Endothelial cell of umbilical vein (primary cell): Measurements from ENCODE around the gene SLC30A2. TPM values are rescaled to one million over a fixed set of nuclear protein-coding genes. Genes with fewer than 3 reads are reported as not detected.

ENCODE experiments used
- BruUV-seq: library from RNA; stranded (reverse); fragments of 400-500 nt; replicated peaks from 2 replicates; lab custom pipeline; 2021; lab: Mats Ljungman, UMichigan
- CTCF ChIA-PET: fragments of 300-600, 350-600 bp; sonication (Branson Sonifier 250); formaldehyde crosslinking; loops from one replicate; lab custom pipeline; 2021; ENCODE audit warnings: antibody characterized with exemption, inconsistent platforms; lab: Charles Lee
- POLR2A ChIA-PET: fragments of 300-600, 350-600 bp; sonication (Branson Sonifier 250); formaldehyde crosslinking; loops from one replicate; lab custom pipeline; 2021; ENCODE audit warnings: antibody characterized with exemption, inconsistent platforms; lab: Charles Lee
- DNase-seq: peaks from one replicate; pipeline ENCODE4 v3.0.0-alpha.2; 2011; ENCODE audit warnings: low read depth, low spot score
- FAIRE-seq: peaks from 2 replicates; lab custom pipeline; 2011; peaks lifted over from hg19 to GRCh38; lab: Jason Lieb, UNC
- H2AFZ ChIP-seq: 2 replicates; pipeline ENCODE4 v1.6.0; 2012; ENCODE audit warnings: low read depth, low read length, control low read depth, inconsistent platforms
- H3K27ac ChIP-seq: 2 replicates; pipeline ENCODE4 v1.5.1; 2011; ENCODE audit warnings: low read depth, mild to moderate bottlenecking, control low read depth, low read length, moderate library complexity; ENCODE audit not compliant: insufficient read depth
- H3K27me3 ChIP-seq, 2 experiments: 2 replicates each; pipeline versions ENCODE4 v1.6.0 to v1.6.1; 2011; ENCODE audit warnings: low read length in 2 of 2, mixed read lengths in 1 of 2; ENCODE audit not compliant: control insufficient read depth in 2 of 2, insufficient read depth in 2 of 2
- H3K36me3 ChIP-seq, 2 experiments: 2 replicates in 1 of 2; 3 replicates in 1 of 2; pipeline ENCODE4 v1.5.1; 2011; ENCODE audit warnings: low read length in 2 of 2, mild to moderate bottlenecking in 1 of 2, moderate library complexity in 1 of 2; ENCODE audit not compliant: control insufficient read depth in 2 of 2, insufficient read depth in 2 of 2; ENCODE audit errors: extremely low read depth in 1 of 2
- H3K4me1 ChIP-seq: 3 replicates; pipeline ENCODE4 v1.5.1; 2011; ENCODE audit warnings: mild to moderate bottlenecking, low read length; ENCODE audit not compliant: control insufficient read depth, insufficient read depth; ENCODE audit errors: extremely low read depth
- H3K4me2 ChIP-seq: 2 replicates; pipeline ENCODE4 v1.6.1; 2011; ENCODE audit warnings: low read length, control low read depth, mixed read lengths; ENCODE audit not compliant: insufficient read depth
- H3K4me3 ChIP-seq, 3 experiments: fragments of 200-600 bp in 1 of 3; sonication (generic), shearing (Covaris generic) in 1 of 3; replicated peaks in 1 of 3; 2 replicates each; pipeline ENCODE4 v1.5.1; 2011 to 2016; ENCODE audit warnings: control low read depth in 3 of 3, low read length in 3 of 3, mild to moderate bottlenecking in 2 of 3, inconsistent platforms in 1 of 3, low read depth in 1 of 3, moderate library complexity in 1 of 3; ENCODE audit not compliant: insufficient read depth in 1 of 3
- H3K79me2 ChIP-seq: 2 replicates; pipeline ENCODE4 v1.6.0; 2012; ENCODE audit warnings: low read length, inconsistent platforms; ENCODE audit not compliant: control insufficient read depth, insufficient read depth
- H3K9ac ChIP-seq: replicated peaks from 2 replicates; pipeline ENCODE3; 2011; ENCODE audit warnings: low read length, control low read depth; ENCODE audit not compliant: insufficient read depth; ENCODE audit errors: extremely low read depth
- H3K9me1 ChIP-seq: replicated peaks from 3 replicates; pipeline ENCODE4 v1.6.0; 2011; ENCODE audit warnings: mild to moderate bottlenecking, low read length; ENCODE audit not compliant: control insufficient read depth, insufficient read depth; ENCODE audit errors: extremely low read depth
- H3K9me3 ChIP-seq: replicated peaks from 2 replicates; pipeline ENCODE4 v1.5.1; 2012; ENCODE audit warnings: low read length, inconsistent platforms; ENCODE audit not compliant: control insufficient read depth, insufficient read depth
- H4K20me1 ChIP-seq: replicated peaks from 2 replicates; pipeline ENCODE3; 2011; ENCODE audit warnings: mild to moderate bottlenecking, low read length; ENCODE audit not compliant: control insufficient read depth, insufficient read depth; ENCODE audit errors: extremely low read depth
- FOS ChIP-seq: IDR thresholded peaks from 2 replicates; pipeline ENCODE4 v1.6.1; 2011; ENCODE audit warnings: mild to moderate bottlenecking, low read length, moderate library complexity, borderline replicate concordance; ENCODE audit not compliant: insufficient read depth
- JUN ChIP-seq: IDR thresholded peaks from 2 replicates; pipeline ENCODE4 v1.6.1; 2011; ENCODE audit warnings: borderline replicate concordance, low read depth; ENCODE audit not compliant: insufficient read length, insufficient read depth
- POLR2AphosphoS5 ChIP-seq: IDR thresholded peaks from 2 replicates; pipeline ENCODE4 v1.6.1; 2012; ENCODE audit warnings: low read depth, mild to moderate bottlenecking, control low read depth, low read length, moderate library complexity; ENCODE audit not compliant: insufficient read depth
- dilution Hi-C: fragments of 300-500 bp; cut with MboI; formaldehyde crosslinking; loops from one replicate; pipeline ENCODE4 v1.15.0; 2019; ENCODE audit warnings: low sequenced_read_pairs; ENCODE audit not compliant: extremely low pct_ligation_motif_present
- intact Hi-C: fragments of 100-400 bp; cut with micrococcal nuclease; formaldehyde crosslinking; loops from one replicate; pipeline ENCODE4 v1.10.0; 2022
- polyA plus RNA-seq, 4 experiments: library from polyadenylated mRNA; depleted of rRNA in 3 of 4; stranded (reverse) in 3 of 4; unstranded in 1 of 4; fragments of >200 nt; gene quantifications; 2 replicates each; pipeline versions ENCODE4 v1.2.1 to v1.2.3, GENCODE V29; 2011 to 2012; ENCODE audit warnings: missing spikeins in 1 of 4
- total RNA-seq: library from RNA; stranded (reverse); gene quantifications from 2 replicates; pipeline ENCODE4 v1.2.3, GENCODE V29; 2021
- TF ChIP-seq, protein P1 (sequence below): IDR thresholded peaks from 2 replicates; pipeline ENCODE4 v1.6.1; 2011; ENCODE audit not compliant: insufficient read depth, insufficient read length
- TF ChIP-seq, protein P2 (sequence below), 2 donors: IDR thresholded peaks; 1 replicate in 1 of 2; 2 replicates in 1 of 2; pipeline ENCODE4 v1.5.1; 2011; ENCODE audit warnings: low read length in 2 of 2, mild to moderate bottlenecking in 2 of 2, moderate library complexity in 2 of 2, control low read depth in 1 of 2, inconsistent platforms in 1 of 2, low read depth in 1 of 2; ENCODE audit not compliant: insufficient read depth in 1 of 2; ENCODE audit errors: extremely low read depth in 1 of 2

Gene SLC30A2
- total and polyA plus RNA-seq, 2 donors (not counting 3 experiments of a cell fraction or from before 2014, with no cell fraction given): not detected

DNA sequence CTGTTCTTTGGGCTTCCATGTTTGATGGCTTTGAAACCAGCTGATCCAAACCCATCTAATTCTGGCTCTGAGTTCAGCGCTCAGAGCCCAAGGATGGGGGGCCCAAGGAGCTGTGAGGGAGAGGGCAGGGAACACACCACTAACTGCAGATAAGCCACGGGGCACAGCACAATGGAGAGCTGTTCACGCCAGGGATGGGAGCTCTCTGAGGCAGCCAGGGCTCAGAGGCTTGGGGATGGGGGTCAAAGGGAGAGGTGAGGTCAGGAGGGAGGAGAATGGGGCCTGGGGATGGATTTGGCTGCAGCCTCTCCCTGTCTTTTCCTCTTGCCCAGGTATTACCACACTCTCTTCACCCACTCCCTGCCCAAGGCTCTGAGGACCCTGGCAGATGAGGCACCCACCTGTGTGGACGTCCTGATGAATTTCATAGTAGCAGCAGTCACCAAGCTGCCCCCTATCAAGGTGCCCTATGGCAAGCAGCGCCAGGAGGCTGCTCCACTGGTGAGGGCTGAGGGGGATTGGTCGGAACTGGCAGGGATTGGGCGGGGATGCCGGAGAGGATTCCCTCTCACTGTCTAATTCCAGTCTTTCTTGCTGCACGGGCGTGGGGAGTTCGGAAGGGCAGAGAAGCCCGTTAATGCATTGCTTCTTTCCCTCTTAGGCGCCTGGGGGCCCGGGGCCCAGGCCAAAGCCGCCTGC lies 11.3 kb downstream of the SLC30A2 start:
- Histone ChIP-seq H3K4me1 (peaks cover 15% of the 10 kb centered on the region), H3K27me3 (peaks cover 0 to 3% of the 10 kb centered on the region in 2 experiments), H3K27ac (no peak overlapping the region), H3K9ac (no peak overlapping the region), H3K9me3 (no peaks in the 10 kb centered on the region), H4K20me1 (no peaks in the 10 kb centered on the region), H3K4me2 (peak overlapping the region; percentile 90), H3K36me3 (no peaks in the 10 kb centered on the region), H3K4me3 (peak overlapping the region; percentile 65 to 85 (median 81)), H3K9me1 (no peaks in the 10 kb centered on the region), H3K79me2 (no peaks in the 10 kb centered on the region), H2AFZ (peak overlapping the region; percentile 99)
- ChIA-PET POLR2A (interaction anchor here (0.5 kb wide), 1 partner anchor 153 kb away, joined by 3 read pairs; no protein-coding TSS in a partner anchor), CTCF (interaction anchor here (0.7 to 4.3 kb wide), 15 partner anchors 9 to 382 kb away, joined by 3 to 151 read pairs (median 8); partner anchors contain the start of genes C1orf232, CEP85, EXTL1 and ZNF593)
- no TSS peak for BruUV-seq
- dilution Hi-C loops: no loop called here
- peak; percentile 44 for FAIRE-seq
- TF ChIP-seq POLR2AphosphoS5 (no peak), FOS (no peak), JUN (no peak)
- TF ChIP-seq, protein P1, sequence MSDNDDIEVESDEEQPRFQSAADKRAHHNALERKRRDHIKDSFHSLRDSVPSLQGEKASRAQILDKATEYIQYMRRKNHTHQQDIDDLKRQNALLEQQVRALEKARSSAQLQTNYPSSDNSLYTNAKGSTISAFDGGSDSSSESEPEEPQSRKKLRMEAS: no peak
- TF ChIP-seq, protein P2, sequence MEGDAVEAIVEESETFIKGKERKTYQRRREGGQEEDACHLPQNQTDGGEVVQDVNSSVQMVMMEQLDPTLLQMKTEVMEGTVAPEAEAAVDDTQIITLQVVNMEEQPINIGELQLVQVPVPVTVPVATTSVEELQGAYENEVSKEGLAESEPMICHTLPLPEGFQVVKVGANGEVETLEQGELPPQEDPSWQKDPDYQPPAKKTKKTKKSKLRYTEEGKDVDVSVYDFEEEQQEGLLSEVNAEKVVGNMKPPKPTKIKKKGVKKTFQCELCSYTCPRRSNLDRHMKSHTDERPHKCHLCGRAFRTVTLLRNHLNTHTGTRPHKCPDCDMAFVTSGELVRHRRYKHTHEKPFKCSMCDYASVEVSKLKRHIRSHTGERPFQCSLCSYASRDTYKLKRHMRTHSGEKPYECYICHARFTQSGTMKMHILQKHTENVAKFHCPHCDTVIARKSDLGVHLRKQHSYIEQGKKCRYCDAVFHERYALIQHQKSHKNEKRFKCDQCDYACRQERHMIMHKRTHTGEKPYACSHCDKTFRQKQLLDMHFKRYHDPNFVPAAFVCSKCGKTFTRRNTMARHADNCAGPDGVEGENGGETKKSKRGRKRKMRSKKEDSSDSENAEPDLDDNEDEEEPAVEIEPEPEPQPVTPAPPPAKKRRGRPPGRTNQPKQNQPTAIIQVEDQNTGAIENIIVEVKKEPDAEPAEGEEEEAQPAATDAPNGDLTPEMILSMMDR (IDR thresholded peaks at IDR 0.05; ENCODE audit: extremely low read depth in 1 of 2, insufficient read depth in 1 of 2, low read depth in 1 of 2, low read length in 2 of 2): no peak
- DNase-seq: no peak
- intact Hi-C loops: loop anchor here (1.0 to 5.0 kb wide), 4 partner anchors 139 to 286 kb away; partner anchors contain the start of gene CEP85
